Stomach smooth muscle (tissue), 2 donors: ENCODE results near the gene FCN1.

Experiments
- H3K27ac ChIP-seq: one replicate; pipeline ENCODE4 v1.7.0; 2013; ENCODE audit warnings: mild to moderate bottlenecking, low read length, inconsistent platforms
- H3K27me3 ChIP-seq, 2 donors: one replicate each; pipeline ENCODE4 v1.7.0; 2013; ENCODE audit warnings: low read length in 2 of 2; ENCODE audit not compliant: insufficient read depth in 2 of 2, control insufficient read depth in 1 of 2
- H3K36me3 ChIP-seq, 2 donors: one replicate each; pipeline ENCODE4 v1.7.0; 2013; ENCODE audit warnings: low read length in 2 of 2; ENCODE audit not compliant: control insufficient read depth in 2 of 2, insufficient read depth in 2 of 2
- H3K4me1 ChIP-seq: one replicate; pipeline ENCODE4 v1.7.0; 2013; ENCODE audit warnings: low read length; ENCODE audit not compliant: control insufficient read depth, insufficient read depth
- H3K4me3 ChIP-seq, 2 donors: one replicate each; pipeline ENCODE4 v1.7.0; 2013; ENCODE audit warnings: low read length in 2 of 2
- H3K9ac ChIP-seq, 2 donors: one replicate each; pipeline ENCODE4 v1.7.0; 2013; ENCODE audit warnings: low read length in 2 of 2, mild to moderate bottlenecking in 1 of 2
- H3K9me3 ChIP-seq, 2 donors: one replicate each; pipeline ENCODE4 v1.7.0; 2013; ENCODE audit warnings: low read length in 2 of 2; ENCODE audit not compliant: control insufficient read depth in 2 of 2
- donor health status: healthy.
- donor health status: Pancreatic carcinoma.

The FCN1 gene

GRCh38 chr9:134925011-134925511, 7.3 kb upstream of the FCN1 start:
- no peaks in the 10 kb centered on the region for H3K9me3 ChIP-seq
- H3K9ac ChIP-seq, result no peak overlapping the region
- H3K27me3 ChIP-seq, result peaks cover 0 to 4% of the 10 kb centered on the region in 2 donors
- H3K36me3 ChIP-seq, result no peaks in the 10 kb centered on the region
- H3K27ac ChIP-seq, result no peak overlapping the region
- no peak overlapping the region for H3K4me3 ChIP-seq
- peaks cover 6% of the 10 kb centered on the region for H3K4me1 ChIP-seq

- peaks cover 5 to 10% of the 10 kb centered on the region in 2 donors for H3K9me3 ChIP-seq
- peaks cover 0 to 5% of the 10 kb centered on the region in 2 donors for H3K27me3 ChIP-seq
- H3K4me1 ChIP-seq, result peaks cover 2% of the 10 kb centered on the region
- H3K9ac ChIP-seq, result no peak overlapping the region
- no peaks in the 10 kb centered on the region for H3K36me3 ChIP-seq
- H3K4me3 ChIP-seq, result no peak overlapping the region
- no peak overlapping the region for H3K27ac ChIP-seq
Observed at GRCh38 chr9:134923466-134923865, 5.8 kb upstream of the FCN1 start.

GRCh38 chr9:134922932-134923240, 5.2 kb upstream of the FCN1 start:
- Histone ChIP-seq H3K27me3 (peaks cover 0 to 5% of the 10 kb centered on the region in 2 donors), H3K27ac (no peak overlapping the region), H3K9me3 (peaks cover 5 to 10% of the 10 kb centered on the region in 2 donors), H3K9ac (no peak overlapping the region), H3K36me3 (no peaks in the 10 kb centered on the region), H3K4me1 (peaks cover 2% of the 10 kb centered on the region), H3K4me3 (no peak overlapping the region)

GRCh38 chr9:134922066-134922931, 4.6 kb upstream of the FCN1 start:
- H3K27ac ChIP-seq, result no peak overlapping the region

GRCh38 chr9:134919303-134919702, 1.6 kb upstream of the FCN1 start:
- no peak overlapping the region for H3K27ac ChIP-seq
- no peaks in the 10 kb centered on the region for H3K36me3 ChIP-seq
- H3K9me3 ChIP-seq, result peaks cover 5 to 10% of the 10 kb centered on the region in 2 donors
- H3K4me1 ChIP-seq, result peaks cover 2% of the 10 kb centered on the region
- H3K4me3 ChIP-seq, result no peak overlapping the region
- peaks cover 3 to 5% of the 10 kb centered on the region in 2 donors for H3K27me3 ChIP-seq
- H3K9ac ChIP-seq, result no peak overlapping the region

More at GRCh38 chr9:134922066-134922931, 4.6 kb upstream of the FCN1 start:
- no peaks in the 10 kb centered on the region for H3K36me3 ChIP-seq
- no peak overlapping the region for H3K4me3 ChIP-seq
- peaks cover 5 to 10% of the 10 kb centered on the region in 2 donors for H3K9me3 ChIP-seq
- peaks cover 2% of the 10 kb centered on the region for H3K4me1 ChIP-seq
- no peak overlapping the region for H3K9ac ChIP-seq
- H3K27me3 ChIP-seq, result peaks cover 0 to 5% of the 10 kb centered on the region in 2 donors

- Histone ChIP-seq H3K27ac (no peak overlapping the region), H3K36me3 (no peaks in the 10 kb centered on the region), H3K9ac (no peak overlapping the region), H3K4me1 (peaks cover 2% of the 10 kb centered on the region), H3K4me3 (no peak overlapping the region), H3K9me3 (peaks cover 5 to 10% of the 10 kb centered on the region in 2 donors), H3K27me3 (peaks cover 3 to 7% of the 10 kb centered on the region in 2 donors)
Observed at GRCh38 chr9:134918646-134919045, 934 bp upstream of the FCN1 start.

- Histone ChIP-seq H3K36me3 (no peaks in the 10 kb centered on the region), H3K27ac (no peak overlapping the region), H3K27me3 (peaks cover 3 to 7% of the 10 kb centered on the region in 2 donors), H3K9me3 (peaks cover 5 to 10% of the 10 kb centered on the region in 2 donors), H3K4me1 (no peaks in the 10 kb centered on the region), H3K9ac (no peak overlapping the region), H3K4me3 (no peak overlapping the region)
Observed at GRCh38 chr9:134916161-134916665, 1.5 kb downstream of the FCN1 start.

- Histone ChIP-seq H3K27me3 (peaks cover 3 to 7% of the 10 kb centered on the region in 2 donors), H3K4me3 (no peak overlapping the region), H3K36me3 (no peaks in the 10 kb centered on the region), H3K9ac (no peak overlapping the region), H3K9me3 (peaks cover 5 to 10% of the 10 kb centered on the region in 2 donors), H3K27ac (no peak overlapping the region), H3K4me1 (no peaks in the 10 kb centered on the region)
Observed at GRCh38 chr9:134915046-134915985, 2.4 kb downstream of the FCN1 start.

- H3K36me3 ChIP-seq, result no peaks in the 10 kb centered on the region
- peaks cover 6 to 7% of the 10 kb centered on the region in 2 donors for H3K27me3 ChIP-seq
- no peak overlapping the region for H3K4me3 ChIP-seq
- no peaks in the 10 kb centered on the region for H3K4me1 ChIP-seq
- peaks cover 3 to 8% of the 10 kb centered on the region in 2 donors for H3K9me3 ChIP-seq
- no peak overlapping the region for H3K27ac ChIP-seq
- no peak overlapping the region for H3K9ac ChIP-seq
Observed at GRCh38 chr9:134914501-134914834, 3.2 kb downstream of the FCN1 start.

GRCh38 chr9:134913713-134914500, 3.8 kb downstream of the FCN1 start:
- Histone ChIP-seq H3K27me3 (peaks cover 4 to 6% of the 10 kb centered on the region in 2 donors), H3K9ac (no peak overlapping the region), H3K4me1 (no peaks in the 10 kb centered on the region), H3K9me3 (peaks cover 0 to 3% of the 10 kb centered on the region in 2 donors), H3K4me3 (no peak overlapping the region), H3K36me3 (no peaks in the 10 kb centered on the region), H3K27ac (no peak overlapping the region)
